ENCODE measurements around the gene JUND.
"Not testable (repeated sequence)": the region's sequence is repeated elsewhere in the genome, so short reads cannot be mapped to it uniquely, and the experiment has no call there.

DNA sequence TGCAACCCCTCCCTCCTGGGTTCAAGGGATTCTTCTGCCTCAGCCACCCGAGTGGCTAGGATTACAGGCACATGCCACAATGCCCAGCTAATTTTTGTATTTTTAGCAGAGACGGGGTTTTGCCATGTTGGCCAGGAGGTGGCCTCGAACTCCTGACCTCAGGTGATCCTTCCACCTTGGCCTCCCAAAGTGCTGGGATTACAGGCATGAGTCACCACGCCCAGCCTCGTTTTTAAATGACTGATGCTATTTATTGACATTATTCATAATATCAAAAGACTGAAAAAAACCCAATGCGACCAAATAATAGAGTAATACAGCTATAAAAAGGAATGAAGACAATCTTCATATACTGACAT, 42.9 kb upstream of the JUND start:
- TF ChIP-seq, protein P1, sequence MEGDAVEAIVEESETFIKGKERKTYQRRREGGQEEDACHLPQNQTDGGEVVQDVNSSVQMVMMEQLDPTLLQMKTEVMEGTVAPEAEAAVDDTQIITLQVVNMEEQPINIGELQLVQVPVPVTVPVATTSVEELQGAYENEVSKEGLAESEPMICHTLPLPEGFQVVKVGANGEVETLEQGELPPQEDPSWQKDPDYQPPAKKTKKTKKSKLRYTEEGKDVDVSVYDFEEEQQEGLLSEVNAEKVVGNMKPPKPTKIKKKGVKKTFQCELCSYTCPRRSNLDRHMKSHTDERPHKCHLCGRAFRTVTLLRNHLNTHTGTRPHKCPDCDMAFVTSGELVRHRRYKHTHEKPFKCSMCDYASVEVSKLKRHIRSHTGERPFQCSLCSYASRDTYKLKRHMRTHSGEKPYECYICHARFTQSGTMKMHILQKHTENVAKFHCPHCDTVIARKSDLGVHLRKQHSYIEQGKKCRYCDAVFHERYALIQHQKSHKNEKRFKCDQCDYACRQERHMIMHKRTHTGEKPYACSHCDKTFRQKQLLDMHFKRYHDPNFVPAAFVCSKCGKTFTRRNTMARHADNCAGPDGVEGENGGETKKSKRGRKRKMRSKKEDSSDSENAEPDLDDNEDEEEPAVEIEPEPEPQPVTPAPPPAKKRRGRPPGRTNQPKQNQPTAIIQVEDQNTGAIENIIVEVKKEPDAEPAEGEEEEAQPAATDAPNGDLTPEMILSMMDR (optimal IDR thresholded peaks at IDR 0.05 in 1 of 3, IDR thresholded peaks at IDR 0.05 in 1 of 3, conservative IDR thresholded peaks at IDR 0.05 in 1 of 3; ENCODE audit: extremely low read depth in 1 of 3, insufficient read depth in 2 of 3, low read length in 3 of 3): not testable (repeated sequence)
- not testable (repeated sequence) for TF ChIP-seq EZH2 (IDR thresholded peaks at IDR 0.05; ENCODE audit: low read length)
